NB4 (cell line): ENCODE measurements around the gene PRAMEF10.
A peak's percentile ranks its signal among the peaks of the same experiment; 100 is the strongest.
"Not testable (repeated sequence)": the region's sequence is repeated elsewhere in the genome, so short reads cannot be mapped to it uniquely, and the experiment has no call there.

ENCODE experiments used
- DNase-seq: peaks from one replicate; pipeline ENCODE4 v3.0.0; 2010; ENCODE audit warnings: low read depth
- H3K4me3 ChIP-seq: one replicate; pipeline ENCODE4 v1.5.1; 2011; ENCODE audit warnings: mild to moderate bottlenecking, low read depth, low read length, moderate library complexity
- CTCF ChIP-seq: IDR thresholded peaks from one replicate; pipeline ENCODE4 v1.5.1; 2012; ENCODE audit warnings: low read depth, low read length
- MAX ChIP-seq: IDR thresholded peaks from 2 replicates; pipeline ENCODE4 v1.6.1; 2011; ENCODE audit warnings: low read depth, low read length
- MYC ChIP-seq: IDR thresholded peaks from 2 replicates; pipeline ENCODE4 v1.6.1; 2011; ENCODE audit warnings: low read depth, low read length
- POLR2A ChIP-seq: IDR thresholded peaks from 2 replicates; pipeline ENCODE4 v1.6.1; 2011; ENCODE audit warnings: mild to moderate bottlenecking; ENCODE audit not compliant: insufficient read length; ENCODE audit errors: extremely low read depth

Gene PRAMEF10

DNA sequence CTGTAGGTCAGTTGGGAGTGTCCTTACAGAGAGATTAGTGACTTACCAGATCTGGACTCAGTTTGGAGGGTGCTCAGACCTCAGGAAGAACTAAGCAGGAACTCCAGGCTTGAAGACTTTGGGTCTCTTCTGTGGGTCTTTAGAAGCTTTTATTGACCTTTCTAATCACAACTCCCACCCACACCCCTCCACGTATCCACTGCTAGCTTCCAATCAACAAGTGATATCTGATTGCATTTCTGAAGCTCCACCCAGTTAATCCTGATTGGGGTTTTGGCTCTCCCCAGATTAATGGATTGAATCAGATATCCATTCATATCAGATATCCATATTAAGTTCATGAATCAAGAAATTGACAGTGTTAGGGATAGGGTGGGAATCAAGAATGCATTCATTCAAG, at the start of gene PRAMEF10:
Gene PRAMEF10, minus strand, starts transcription at position 101 of the 400 bp plus-strand sequence. CDS start 2,423 bp downstream, outside the sequence.
- not testable (repeated sequence) for H3K4me3 ChIP-seq, DNase-seq

GRCh38 chr1:12947480-12947879, 49.4 kb upstream of the PRAMEF10 start, which contains the start of gene PRAMEF6:
Gene PRAMEF6, minus strand, starts transcription at chr1:12947580. Its CDS starts 5,062 bp downstream, at chr1:12942518.
- H3K4me3 ChIP-seq, DNase-seq: not testable (repeated sequence)

DNA sequence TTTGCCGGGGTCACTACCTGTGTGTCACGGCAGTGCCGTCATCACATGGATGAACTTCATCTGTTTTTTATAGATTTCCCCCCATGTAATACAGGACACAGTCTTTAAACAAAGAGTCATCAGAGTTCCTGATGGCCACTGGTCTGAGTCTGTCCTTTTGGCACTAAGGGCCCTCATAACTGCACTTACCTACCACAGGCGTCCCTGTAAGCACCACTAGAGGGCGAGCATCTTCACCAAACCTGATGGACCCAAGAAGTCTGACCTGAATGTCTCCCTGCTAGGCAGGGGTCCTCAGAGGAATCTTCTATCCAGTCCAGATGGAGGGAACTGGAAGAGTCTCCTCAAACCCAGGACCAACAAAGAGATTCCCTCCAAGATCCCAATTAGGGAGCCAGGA, 26.3 kb upstream of the PRAMEF10 start:
- not testable (repeated sequence) for H3K4me3 ChIP-seq, DNase-seq
- TF ChIP-seq CTCF = peak; percentile 8

GRCh38 chr1:12921749-12922148, 23.7 kb upstream of the PRAMEF10 start:
- H3K4me3 ChIP-seq = not testable (repeated sequence)
- DNase-seq = peak; percentile 0

GRCh38 chr1:12916310-12916709, 18.2 kb upstream of the PRAMEF10 start, which contains the start of gene PRAMEF7:
Gene PRAMEF7, plus strand, starts transcription at chr1:12916610. Its CDS starts 1,083 bp downstream, at chr1:12917693.
- H3K4me3 ChIP-seq, DNase-seq: not testable (repeated sequence)

GRCh38 chr1:12903793-12904572, 5.9 kb upstream of the PRAMEF10 start:
- not testable (repeated sequence) for DNase-seq, H3K4me3 ChIP-seq

DNA sequence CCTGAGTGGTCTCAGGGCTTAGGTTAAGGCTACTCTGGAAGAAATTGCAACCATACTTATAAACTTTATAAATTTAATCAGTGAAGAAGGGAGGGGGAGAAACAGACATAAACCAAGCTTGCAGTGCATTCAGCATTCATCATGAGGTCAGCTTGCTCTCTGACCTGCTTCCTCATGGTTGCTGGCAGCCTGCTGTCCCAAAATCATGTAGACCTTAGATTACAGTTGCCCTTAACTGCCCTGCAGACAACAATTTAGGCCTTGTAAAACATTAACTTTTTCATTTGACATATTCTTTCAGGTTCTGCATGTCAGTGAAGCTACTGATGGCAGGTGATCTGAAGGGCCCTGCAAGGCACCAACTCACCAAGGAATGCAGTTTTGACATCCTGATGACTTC, 1.1 kb upstream of the PRAMEF10 start:
- DNase-seq, H3K4me3 ChIP-seq: not testable (repeated sequence)

DNA sequence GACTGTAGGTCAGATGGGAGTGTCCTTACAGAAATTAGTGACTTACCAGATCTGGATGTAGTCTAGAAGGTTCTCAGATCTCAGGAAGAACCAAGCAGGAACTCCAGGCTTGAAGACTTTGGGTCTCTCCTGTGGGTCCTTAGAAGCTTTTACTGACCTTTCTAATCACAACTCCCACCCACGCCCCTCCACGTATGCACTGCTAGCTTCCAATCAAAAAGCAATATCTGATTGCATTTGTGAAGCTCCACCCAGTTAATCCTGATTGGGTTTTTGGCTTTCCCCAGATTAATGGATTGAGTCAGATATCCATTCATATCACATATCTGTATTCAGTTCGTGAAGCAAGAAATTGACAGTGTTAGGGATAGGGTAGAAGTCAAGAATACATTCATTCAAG, 12.0 kb downstream of the PRAMEF10 start, which contains the start of gene PRAMEF4:
Gene PRAMEF4, minus strand, starts transcription at position 101 of the 400 bp plus-strand sequence. CDS start 2,807 bp downstream, outside the sequence.
- not testable (repeated sequence) for DNase-seq, H3K4me3 ChIP-seq

- not testable (repeated sequence) for DNase-seq, H3K4me3 ChIP-seq
Measured at GRCh38 chr1:12878453-12878852, 19.6 kb downstream of the PRAMEF10 start.

DNA sequence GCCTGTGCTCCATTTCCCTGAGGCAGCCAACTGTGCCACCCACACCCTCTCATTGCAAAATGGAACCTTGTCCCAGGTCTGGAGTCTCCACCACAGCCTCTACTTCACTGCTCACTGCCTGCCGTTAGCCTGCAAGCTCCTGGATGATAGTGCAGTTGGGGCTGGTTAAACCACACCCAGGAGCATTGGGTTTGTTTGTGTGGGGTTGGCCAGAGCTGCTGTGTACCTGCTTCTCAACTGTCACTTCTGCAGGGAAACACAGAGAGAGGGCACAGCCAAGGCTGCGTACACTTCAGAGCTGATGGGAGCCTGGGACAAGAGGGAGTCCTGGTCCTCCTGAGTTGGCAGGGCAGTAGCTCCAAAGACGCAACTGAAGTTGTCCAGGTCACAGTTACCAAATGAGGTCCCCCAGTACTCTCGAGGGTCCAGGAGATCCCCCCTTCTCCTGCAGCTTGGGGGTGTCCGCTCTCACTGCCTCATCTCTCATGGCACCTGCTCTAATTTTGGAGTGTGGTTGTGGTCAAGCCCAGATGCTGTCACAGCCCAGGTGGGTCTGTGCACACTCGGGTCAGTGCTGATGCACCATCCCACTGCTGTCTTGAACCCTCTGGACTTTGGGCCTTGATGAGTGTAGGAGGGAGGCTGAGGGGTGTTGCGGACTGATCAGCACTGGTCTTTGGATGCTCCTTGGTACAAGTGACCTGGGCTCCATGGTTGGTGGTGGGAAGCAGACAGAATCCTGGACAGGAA, 34.8 kb downstream of the PRAMEF10 start:
- H3K4me3 ChIP-seq, DNase-seq: not testable (repeated sequence)

DNA sequence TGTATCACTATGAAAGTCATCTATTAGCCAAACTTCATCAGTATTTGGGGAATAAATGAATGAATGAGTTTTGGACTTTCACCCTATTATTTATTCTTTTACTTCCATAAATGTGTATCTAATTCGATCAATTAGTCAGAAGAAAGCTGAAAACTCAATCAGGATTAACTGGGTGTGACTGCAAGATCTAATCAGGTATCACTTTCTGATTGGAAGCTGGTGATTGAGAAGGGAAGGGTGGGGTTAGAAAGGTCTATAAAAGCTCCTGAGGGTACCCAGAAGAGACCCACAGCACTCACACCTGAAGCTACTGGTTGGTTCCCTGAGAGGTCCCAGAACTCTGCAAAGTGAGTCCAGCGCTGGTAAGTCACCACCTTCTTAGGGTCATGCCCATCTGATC, 41.3 kb downstream of the PRAMEF10 start, which contains the start of gene PRAMEF2:
Gene PRAMEF2, plus strand, starts transcription at position 301 of the 400 bp plus-strand sequence. CDS start 1,924 bp downstream, outside the sequence.
- DNase-seq, H3K4me3 ChIP-seq: not testable (repeated sequence)

DNA sequence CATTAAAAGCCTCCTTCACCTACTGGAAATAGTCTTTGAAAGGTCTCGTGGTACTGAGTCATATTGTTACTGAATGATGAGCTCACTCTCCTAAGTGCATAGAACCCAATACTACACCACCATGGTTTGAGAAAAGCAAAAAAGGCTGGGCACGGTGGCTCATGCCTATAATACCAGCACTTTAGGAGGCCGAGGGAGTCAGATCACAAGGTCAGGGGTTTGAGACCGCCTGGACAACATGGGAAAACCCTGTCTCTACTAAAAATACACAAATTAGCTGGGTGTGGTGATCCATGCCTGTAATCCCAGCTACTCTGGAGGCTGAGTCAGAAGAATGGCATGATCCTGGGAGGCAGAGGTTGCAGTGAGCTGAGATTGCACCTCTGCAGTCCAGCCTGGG, 46.3 kb downstream of the PRAMEF10 start:
- H3K4me3 ChIP-seq = no peak overlapping the region
- DNase-seq = no peak
- TF ChIP-seq MYC = no peak
- TF ChIP-seq CTCF = no peak
- TF ChIP-seq MAX = no peak
- TF ChIP-seq POLR2A = no peak

DNA sequence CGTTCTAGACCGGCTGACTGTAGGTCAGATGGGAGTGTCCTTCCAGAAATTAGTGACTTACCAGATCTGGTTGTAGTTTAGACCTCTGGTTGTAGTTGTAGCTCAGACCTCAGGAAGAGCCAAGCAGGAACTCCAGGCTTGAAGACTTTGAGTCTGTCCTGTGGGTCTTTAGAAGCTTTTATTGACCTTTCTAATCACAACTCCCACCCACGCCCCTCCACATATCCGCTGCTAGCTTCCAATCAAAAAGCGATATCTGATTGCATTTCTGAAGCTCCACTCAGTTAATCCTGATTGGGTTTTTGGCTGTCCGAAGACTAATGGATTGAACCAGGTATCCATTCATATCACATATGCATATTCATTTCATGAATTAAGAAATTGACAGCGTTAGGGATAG, 49.5 kb downstream of the PRAMEF10 start, which contains the start of gene HNRNPCL1:
Gene HNRNPCL1, minus strand, starts transcription at position 101 of the 400 bp plus-strand sequence. CDS start 431 bp downstream, outside the sequence.
- not testable (repeated sequence) for H3K4me3 ChIP-seq, DNase-seq
